HEK293T (cell line): ENCODE results near the gene FLRT2.

Source experiments
- ARNT ChIP-seq: fragments of 450-650 bp; IDR thresholded peaks from 2 replicates; pipeline ENCODE4 v1.6.1; 2017; ENCODE audit warnings: mild to moderate bottlenecking
- CTBP1 ChIP-seq: fragments of 450-650 bp; IDR thresholded peaks from 2 replicates; pipeline ENCODE4 v1.6.1; 2016; ENCODE audit warnings: borderline replicate concordance
- FOXK2 ChIP-seq: fragments of 450-650 bp; IDR thresholded peaks from 2 replicates; pipeline ENCODE4 v1.6.1; 2016; ENCODE audit warnings: mild to moderate bottlenecking

DNA sequence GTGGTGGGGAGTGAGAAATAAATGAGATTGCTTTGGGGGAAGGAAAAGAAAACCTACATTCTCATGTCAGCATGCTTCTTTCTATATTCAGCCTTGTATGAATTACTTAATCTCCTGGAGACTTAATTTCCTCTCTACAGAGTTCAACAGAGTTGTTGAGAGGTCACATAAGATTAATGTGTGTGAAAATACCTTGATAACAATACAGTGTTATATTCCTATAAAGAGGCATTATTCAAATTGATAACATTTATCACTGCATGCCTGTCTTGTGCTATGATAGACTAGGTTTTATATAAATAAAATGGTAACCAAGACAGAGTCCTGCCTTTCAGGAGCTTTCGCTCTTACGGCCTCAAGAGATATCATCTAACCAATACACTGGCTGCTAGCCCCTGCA is 9.6 kb downstream of the FLRT2 start:
- no peak for TF ChIP-seq FOXK2
- no peak for TF ChIP-seq CTBP1
- TF ChIP-seq ARNT = no peak
